Esophagus squamous epithelium (tissue), 5 donors: ENCODE results near the gene PADI3. TPM values are rescaled to one million over a fixed set of nuclear protein-coding genes. Genes with fewer than 3 reads are reported as not detected.
A peak's percentile ranks its signal among the peaks of the same experiment; 100 is the strongest.

Source experiments
- DNase-seq: peaks from one replicate; lab custom pipeline; 2025; lab: John Stamatoyannopoulos, UW
- H3K27ac ChIP-seq, 4 donors: fragments of 200-600 bp; sonication (generic); one replicate each; pipeline ENCODE4 v1.5.1; 2016 to 2019; ENCODE audit warnings: mild to moderate bottlenecking in 1 of 4
- H3K27me3 ChIP-seq, 4 donors: fragments of 200-600 bp; sonication (generic); 1 replicate in 3 of 4; 2 replicates in 1 of 4; pipeline versions ENCODE4 v1.5.1 to v1.6.0; 2017 to 2021; ENCODE audit warnings: antibody characterized with exemption in 1 of 4
- H3K36me3 ChIP-seq, 3 donors: fragments of 200-600 bp; sonication (generic); one replicate each; pipeline ENCODE4 v1.5.1; 2016 to 2019
- H3K4me1 ChIP-seq, 3 donors: fragments of 200-600 bp; sonication (generic); one replicate each; pipeline ENCODE4 v1.5.1; 2017 to 2019
- H3K4me3 ChIP-seq, 4 donors: fragments of 200-600 bp; sonication (generic); 1 replicate in 3 of 4; 2 replicates in 1 of 4; pipeline ENCODE4 v1.5.1; 2016 to 2019; ENCODE audit warnings: mild to moderate bottlenecking in 2 of 4, moderate library complexity in 1 of 4
- H3K9me3 ChIP-seq, 3 donors: fragments of 200-600 bp; sonication (generic); one replicate each; pipeline ENCODE4 v1.5.1; 2016 to 2019
- CTCF ChIP-seq, 6 experiments: fragments of 450-650 bp in 4 of 6; fragments of 200-600 bp in 2 of 6; sonication (generic) in 2 of 6; IDR thresholded peaks; one replicate each; pipeline ENCODE4 v1.5.1; 2016 to 2019; ENCODE audit warnings: antibody characterized with exemption in 6 of 6, mild to moderate bottlenecking in 4 of 6, moderate library complexity in 4 of 6
- POLR2A ChIP-seq, 4 donors: fragments of 450-650 bp; IDR thresholded peaks; one replicate each; pipeline ENCODE4 v1.6.1; 2017; ENCODE audit warnings: antibody characterized with exemption in 4 of 4, mild to moderate bottlenecking in 4 of 4, moderate library complexity in 3 of 4
- WGBS, 2 donors: methylation state at CpG; one replicate each; pipeline ENCODE4 v1.1.5; 2018; 5-methylcytosine and 5-hydroxymethylcytosine counted together
- intact Hi-C: fragments of 100-400 bp; cut with DNase I; formaldehyde crosslinking; loops from one replicate; pipeline ENCODE4 v1.15.0; 2022
- total RNA-seq, 4 donors: library from RNA; depleted of rRNA; stranded (reverse); fragments of >200 nt; gene quantifications; one replicate each; pipeline ENCODE4 v1.1.0, GENCODE V29; 2016
- donor health status: DM: yes; HTN: yes; CAD: no.

The PADI3 gene
- total RNA-seq, 4 donors from 2014 or later: 0.64 to 9.9 (median 2.3) TPM

GRCh38 chr1:17272646-17273045, 23.7 kb downstream of the PADI3 start:
- WGBS, 2 donors: 21 to 34% methylated on average over 2 to 4 of the region's 4 CpGs
- DNase-seq: no peak
- H3K36me3 ChIP-seq: no peaks in the 10 kb centered on the region
- peaks cover 0 to 18% (median 4%) of the 10 kb centered on the region in 3 donors for H3K4me1 ChIP-seq
- H3K4me3 ChIP-seq: no peak overlapping the region
- no peak overlapping the region for H3K27ac ChIP-seq
- H3K9me3 ChIP-seq: no peaks in the 10 kb centered on the region
- intact Hi-C loops: no loop called here
- no peak for TF ChIP-seq CTCF (IDR thresholded peaks at IDR 0.05)
- TF ChIP-seq POLR2A (IDR thresholded peaks at IDR 0.05): no peak
- H3K27me3 ChIP-seq: peaks cover 0 to 40% (median 0%) of the 10 kb centered on the region in 4 donors

- Histone ChIP-seq H3K36me3 (no peaks in the 10 kb centered on the region), H3K27ac (no peak overlapping the region), H3K4me3 (no peak overlapping the region), H3K4me1 (peaks cover 0 to 18% (median 4%) of the 10 kb centered on the region in 3 donors), H3K27me3 (peaks cover 0 to 44% (median 0%) of the 10 kb centered on the region in 4 donors), H3K9me3 (no peaks in the 10 kb centered on the region)
- TF ChIP-seq CTCF (IDR thresholded peaks at IDR 0.05): no peak
- TF ChIP-seq POLR2A (IDR thresholded peaks at IDR 0.05): no peak
- WGBS, 2 donors: 88 to 96% methylated on average over 4 to 8 of the region's 13 CpGs
- no peak for DNase-seq
- intact Hi-C loops: no loop called here
Observed at GRCh38 chr1:17273096-17273495, 24.2 kb downstream of the PADI3 start.

GRCh38 chr1:17274186-17275170, 25.6 kb downstream of the PADI3 start:
- TF ChIP-seq CTCF (IDR thresholded peaks at IDR 0.05) (peak in 4 of 6 experiments; percentile 35 to 66 (median 46)), POLR2A (IDR thresholded peaks at IDR 0.05) (no peak)
- 48 to 64% methylated on average over 8 to 10 of the region's 15 CpGs for WGBS, 2 donors
- H3K27me3 ChIP-seq: peaks cover 0 to 54% (median 0%) of the 10 kb centered on the region in 4 donors
- H3K36me3 ChIP-seq: no peaks in the 10 kb centered on the region
- no peak overlapping the region for H3K4me3 ChIP-seq
- H3K4me1 ChIP-seq: peaks cover 0 to 18% (median 4%) of the 10 kb centered on the region in 3 donors
- DNase-seq: no peak
- no peaks in the 10 kb centered on the region for H3K9me3 ChIP-seq
- no peak overlapping the region for H3K27ac ChIP-seq
- intact Hi-C loops: no loop called here

GRCh38 chr1:17276568-17276967, 27.7 kb downstream of the PADI3 start:
- Histone ChIP-seq H3K27me3 (peaks cover 0 to 66% (median 0%) of the 10 kb centered on the region in 4 donors), H3K4me1 (peaks cover 2 to 37% (median 6%) of the 10 kb centered on the region in 3 donors), H3K36me3 (no peaks in the 10 kb centered on the region), H3K27ac (no peak overlapping the region), H3K4me3 (no peak overlapping the region), H3K9me3 (no peaks in the 10 kb centered on the region)
- intact Hi-C loops: no loop called here
- no peak for DNase-seq
- TF ChIP-seq CTCF (IDR thresholded peaks at IDR 0.05): no peak
- TF ChIP-seq POLR2A (IDR thresholded peaks at IDR 0.05): no peak
- 2 to 25% methylated on average over 2 to 10 of the region's 11 CpGs for WGBS, 2 donors
